ENCODE results near the gene SH2D5.

GRCh38 chr1:20767271-20767670 is 34.8 kb upstream of the SH2D5 start:
- TF ChIP-seq, protein P1, sequence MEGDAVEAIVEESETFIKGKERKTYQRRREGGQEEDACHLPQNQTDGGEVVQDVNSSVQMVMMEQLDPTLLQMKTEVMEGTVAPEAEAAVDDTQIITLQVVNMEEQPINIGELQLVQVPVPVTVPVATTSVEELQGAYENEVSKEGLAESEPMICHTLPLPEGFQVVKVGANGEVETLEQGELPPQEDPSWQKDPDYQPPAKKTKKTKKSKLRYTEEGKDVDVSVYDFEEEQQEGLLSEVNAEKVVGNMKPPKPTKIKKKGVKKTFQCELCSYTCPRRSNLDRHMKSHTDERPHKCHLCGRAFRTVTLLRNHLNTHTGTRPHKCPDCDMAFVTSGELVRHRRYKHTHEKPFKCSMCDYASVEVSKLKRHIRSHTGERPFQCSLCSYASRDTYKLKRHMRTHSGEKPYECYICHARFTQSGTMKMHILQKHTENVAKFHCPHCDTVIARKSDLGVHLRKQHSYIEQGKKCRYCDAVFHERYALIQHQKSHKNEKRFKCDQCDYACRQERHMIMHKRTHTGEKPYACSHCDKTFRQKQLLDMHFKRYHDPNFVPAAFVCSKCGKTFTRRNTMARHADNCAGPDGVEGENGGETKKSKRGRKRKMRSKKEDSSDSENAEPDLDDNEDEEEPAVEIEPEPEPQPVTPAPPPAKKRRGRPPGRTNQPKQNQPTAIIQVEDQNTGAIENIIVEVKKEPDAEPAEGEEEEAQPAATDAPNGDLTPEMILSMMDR (IDR thresholded peaks at IDR 0.05; ENCODE audit: poor library complexity) = no peak
- no peak for TF ChIP-seq EZH2 (IDR thresholded peaks at IDR 0.05; ENCODE audit: borderline replicate concordance)
- no peak for TF ChIP-seq EZH2phosphoT487 (IDR thresholded peaks at IDR 0.05; ENCODE audit: low read depth, severe bottlenecking, unreplicated experiment)

All from hepatocyte (in vitro differentiated cells).